CD4-positive, alpha-beta T cell treated with Interleukin-15 for 4 hours (primary cell): Measurements from ENCODE around the gene SIGLEC11.
A peak's percentile ranks its signal among the peaks of the same experiment; 100 is the strongest.
"Not testable (repeated sequence)": the region's sequence is repeated elsewhere in the genome, so short reads cannot be mapped to it uniquely, and the experiment has no call there.

Source experiments
- DNase-seq: peaks from one replicate; pipeline ENCODE4 v3.0.0-alpha.2; 2020; ENCODE audit warnings: low spot score

The SIGLEC11 gene

GRCh38 chr19:49926515-49926914 lies 34.5 kb downstream of the SIGLEC11 start:
- DNase-seq, result no peak

GRCh38 chr19:49925486-49925885 lies 35.5 kb downstream of the SIGLEC11 start:
- DNase-seq, result no peak

- DNase-seq, result not testable (repeated sequence)
Measured at GRCh38 chr19:49924881-49925210, 36.1 kb downstream of the SIGLEC11 start.

DNA sequence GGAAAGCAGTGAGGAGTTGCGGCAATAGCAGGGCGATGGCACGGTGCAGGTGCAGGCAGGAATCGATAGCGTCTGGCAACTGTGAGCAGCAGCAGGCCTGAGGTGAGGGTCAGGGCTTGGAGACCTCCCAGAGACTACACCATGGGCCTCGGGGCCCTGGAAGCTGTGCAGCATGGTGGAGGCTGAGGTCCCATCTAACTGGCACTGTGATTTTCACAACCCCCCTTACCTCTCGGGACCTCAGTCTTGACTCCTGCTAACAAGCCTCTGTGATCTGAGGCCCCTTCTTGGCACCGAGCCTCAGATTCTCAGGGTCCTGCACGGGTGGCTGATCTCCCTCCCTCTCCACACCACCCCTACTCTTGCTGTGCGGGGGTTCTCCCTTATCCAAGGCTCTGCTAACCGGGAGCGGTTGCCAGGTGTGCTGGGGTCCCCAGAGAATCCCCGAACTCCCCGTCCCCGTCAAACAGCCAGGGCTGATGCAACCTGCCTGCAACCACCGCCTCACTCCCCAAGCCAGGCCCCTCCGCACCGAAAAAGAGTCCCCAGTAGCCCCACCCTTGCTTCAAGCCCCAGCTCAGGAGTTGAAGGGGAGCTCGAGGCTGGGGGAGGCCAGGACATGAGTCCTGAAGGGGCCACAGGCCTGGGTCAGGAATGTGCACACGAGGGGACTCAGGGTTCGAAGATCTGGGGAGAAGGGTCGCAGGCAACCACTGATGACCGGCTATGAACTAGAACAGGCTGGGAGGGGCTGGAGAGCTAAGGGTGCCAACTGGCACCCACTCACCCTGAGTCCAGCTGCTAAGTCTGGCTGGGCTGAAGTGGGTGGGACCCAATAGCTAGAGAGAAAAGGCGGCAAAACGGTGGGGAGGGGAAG lies 36.7 kb downstream of the SIGLEC11 start:
- DNase-seq, result no peak

DNA sequence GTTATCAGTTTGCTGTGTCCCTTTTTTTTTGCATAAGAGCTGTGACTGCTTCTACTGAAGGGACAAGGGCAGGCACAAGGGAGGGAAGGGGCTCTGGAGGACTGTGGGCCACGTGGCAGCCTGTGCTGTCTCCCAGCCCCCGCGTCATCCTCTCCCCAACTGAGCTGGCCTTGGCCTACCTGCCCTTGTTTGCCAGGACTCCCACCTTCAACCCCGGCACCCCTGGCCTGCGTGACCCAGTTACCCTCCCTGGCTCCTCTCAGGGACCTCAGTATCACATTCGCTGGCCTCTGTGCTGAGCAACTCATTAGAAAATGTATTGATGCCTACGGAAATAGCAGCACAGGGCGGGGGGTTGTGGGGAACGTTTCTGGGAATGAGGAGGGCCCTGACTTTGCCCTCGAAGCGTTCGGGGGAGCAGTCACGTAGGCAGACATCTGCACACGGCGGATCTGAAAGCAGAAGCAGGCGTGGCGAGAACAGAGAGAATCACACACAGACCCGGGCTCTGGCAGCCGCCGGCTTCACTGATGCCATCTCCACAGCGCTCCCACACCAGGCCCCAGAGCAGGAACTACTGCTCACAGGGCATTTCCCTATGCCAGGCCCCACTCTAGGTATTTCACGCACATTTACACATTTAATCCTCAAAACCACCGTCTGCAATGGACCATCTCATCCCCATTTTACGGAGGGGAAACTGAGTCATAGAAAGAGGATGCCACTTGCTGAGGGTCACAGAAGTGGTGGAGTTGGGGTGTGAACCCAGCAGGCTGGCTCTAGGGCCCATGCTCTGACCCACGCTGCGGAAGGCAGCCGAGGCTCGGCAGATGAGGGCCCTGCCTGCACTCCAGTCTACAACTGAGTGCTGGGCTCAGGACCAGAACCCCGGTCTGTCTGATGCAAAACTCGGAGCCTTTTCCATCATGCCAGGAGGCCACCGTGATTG lies 37.6 kb downstream of the SIGLEC11 start:
- no peak for DNase-seq

- DNase-seq, result no peak
Measured at GRCh38 chr19:49921871-49922795, 38.8 kb downstream of the SIGLEC11 start.

DNA sequence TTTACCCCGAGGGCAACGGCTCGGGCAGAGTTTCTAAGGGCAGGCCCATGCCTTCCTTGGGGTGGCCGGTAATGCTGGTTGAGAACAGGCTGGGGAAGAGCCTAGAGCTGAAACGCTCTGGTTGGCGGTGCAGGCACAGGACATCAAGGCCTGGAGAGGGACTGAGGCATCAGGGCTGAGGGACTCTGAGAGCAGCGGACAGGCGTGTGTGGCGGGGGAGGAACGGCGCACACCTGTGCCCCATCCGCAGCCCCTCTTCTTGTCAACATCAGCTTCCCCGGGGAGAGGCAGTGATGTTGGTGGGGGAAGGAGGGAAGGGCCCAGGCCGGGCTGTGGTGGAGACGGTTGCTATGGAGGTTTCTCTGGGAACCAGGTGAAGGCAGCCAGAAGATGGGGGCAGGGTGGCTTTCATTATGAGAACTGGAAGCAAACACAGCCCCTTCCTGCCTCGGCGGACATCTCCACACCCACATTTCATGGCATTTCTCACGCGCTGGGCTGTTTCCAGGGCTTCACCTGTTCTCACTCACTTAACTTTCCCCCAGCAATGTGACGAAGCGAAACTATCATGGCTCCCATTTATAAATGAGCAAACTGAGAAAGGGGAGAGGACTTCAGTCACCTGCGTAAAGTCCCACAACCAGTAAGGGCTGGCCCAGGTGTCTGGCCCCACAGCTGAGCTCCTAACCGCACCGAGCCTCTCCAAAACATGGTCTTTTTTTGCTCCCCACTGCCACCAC lies 40.2 kb downstream of the SIGLEC11 start:
- DNase-seq, result no peak

GRCh38 chr19:49918089-49918488 lies 42.9 kb downstream of the SIGLEC11 start:
- DNase-seq, result no peak

DNA sequence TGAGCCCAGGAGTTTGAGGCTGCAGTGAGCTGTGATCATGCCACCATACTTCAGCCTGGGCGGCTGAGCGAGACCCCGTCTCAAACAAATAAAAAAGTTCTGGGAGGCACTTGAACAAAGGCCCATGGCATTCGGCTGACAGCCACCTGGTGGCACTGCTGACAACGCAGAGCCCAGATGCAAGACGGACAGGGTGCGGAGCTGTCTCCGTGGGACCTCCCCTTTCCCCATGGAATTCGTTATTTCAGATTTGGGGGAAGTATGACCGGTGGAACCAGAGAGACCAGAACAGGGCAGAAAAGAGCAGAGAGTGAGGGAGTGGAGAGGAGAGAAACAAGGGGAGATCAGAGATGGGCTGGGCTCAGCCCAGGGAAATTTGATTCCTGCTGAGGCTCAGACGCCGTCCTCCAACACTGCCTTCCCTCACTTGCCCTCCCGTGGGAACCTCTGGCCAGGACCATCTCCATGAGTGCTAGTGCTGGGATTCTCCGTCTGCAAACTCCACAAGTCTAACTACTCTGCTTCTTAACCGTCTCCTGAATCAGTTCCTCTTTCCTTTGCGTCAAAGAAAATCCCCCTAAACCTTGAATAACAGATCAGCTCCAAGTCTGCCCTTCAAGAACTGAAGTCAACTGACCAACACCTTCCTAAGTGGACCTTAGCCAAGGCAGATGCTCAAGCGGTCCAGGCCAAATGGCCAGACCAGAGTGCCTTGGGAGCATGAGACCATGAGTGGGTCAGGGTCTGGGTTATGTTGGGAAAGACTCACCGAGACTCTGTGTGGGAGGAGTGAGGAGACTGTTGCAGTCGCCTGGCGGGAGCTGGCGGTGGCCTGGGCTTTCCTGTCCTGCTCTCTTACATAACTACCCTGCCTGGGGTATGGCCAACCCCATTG lies 43.9 kb downstream of the SIGLEC11 start:
- DNase-seq, result no peak

DNA sequence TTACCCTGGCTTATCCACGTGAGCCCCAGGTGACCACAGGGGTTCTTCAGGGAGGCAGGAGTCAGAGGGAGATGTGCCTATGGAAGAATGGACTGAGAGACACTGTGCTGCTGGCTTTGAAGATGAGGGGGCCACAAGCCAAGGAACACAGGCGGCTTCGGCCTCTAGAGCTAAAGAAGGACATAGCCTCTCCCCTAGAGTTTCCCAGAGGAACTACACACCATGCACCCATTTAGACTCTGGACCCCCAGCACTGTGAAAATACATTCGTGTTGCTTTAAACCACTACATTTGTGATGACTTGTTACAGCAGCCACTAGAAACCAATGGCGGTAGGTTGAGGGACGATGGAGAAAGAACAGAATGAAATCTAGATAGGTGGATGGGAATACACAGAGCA lies 45.7 kb downstream of the SIGLEC11 start:
- no peak for DNase-seq

GRCh38 chr19:49913720-49914119 lies 47.3 kb downstream of the SIGLEC11 start:
- no peak for DNase-seq

DNA sequence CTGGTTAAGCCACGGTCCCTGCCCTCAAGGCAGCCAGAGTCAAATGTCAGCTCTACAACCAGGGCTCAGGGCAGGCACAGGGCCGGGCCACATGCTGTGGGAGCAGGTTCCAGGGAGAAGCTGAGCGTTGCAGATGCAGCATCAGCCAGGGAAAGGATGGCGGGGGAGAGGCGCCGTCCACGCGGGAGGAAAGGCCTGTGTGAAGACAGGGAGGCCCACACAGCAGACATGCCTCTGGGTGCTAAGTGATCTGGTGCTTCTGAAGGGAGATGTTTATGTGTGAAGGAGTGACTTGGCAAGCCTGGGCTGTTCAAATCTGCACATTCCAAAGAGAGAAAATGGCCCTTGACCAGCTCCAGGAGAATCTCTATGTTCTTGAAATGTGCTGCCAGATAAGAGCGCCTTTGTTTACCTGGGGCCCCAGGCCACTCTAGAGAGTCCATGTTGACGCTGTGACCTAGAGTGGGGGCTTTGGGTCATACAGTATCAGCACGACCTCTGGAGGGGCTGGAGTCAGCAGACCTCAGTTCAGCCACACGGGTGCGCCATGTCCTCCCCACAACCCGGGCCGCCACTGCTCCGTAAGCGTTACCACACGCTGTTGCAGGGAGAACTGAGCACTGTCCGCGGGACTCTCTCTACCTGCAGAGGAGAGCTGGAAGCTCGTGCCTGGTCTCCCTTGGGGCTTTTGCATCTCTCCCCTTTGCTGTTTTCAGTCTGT lies 47.8 kb downstream of the SIGLEC11 start:
- no peak for DNase-seq

- peak; percentile 30 for DNase-seq
Measured at GRCh38 chr19:49911381-49912145, 49.4 kb downstream of the SIGLEC11 start.

DNA sequence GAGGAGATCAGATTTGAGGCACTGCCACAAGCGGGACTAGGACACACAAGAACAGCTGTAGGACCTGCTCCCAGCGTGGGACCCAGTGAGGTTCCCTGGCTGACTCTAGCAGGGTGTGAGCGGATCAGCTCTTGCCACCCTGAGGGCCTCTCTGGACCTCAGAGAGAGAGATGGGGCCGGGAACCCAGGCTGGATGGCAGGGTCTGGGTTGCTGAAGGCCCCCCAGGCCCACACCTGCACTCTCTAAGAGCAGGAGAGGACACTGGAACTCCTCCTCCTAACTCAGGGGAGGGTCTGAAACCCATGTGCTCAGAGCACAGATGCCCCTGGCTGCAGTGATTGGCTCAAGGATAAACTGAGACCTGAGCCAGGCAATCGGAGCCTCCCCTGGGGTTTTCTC lies 50.8 kb downstream of the SIGLEC11 start:
- DNase-seq, result no peak

GRCh38 chr19:49908480-49909420 lies 52.2 kb downstream of the SIGLEC11 start:
- no peak for DNase-seq

DNA sequence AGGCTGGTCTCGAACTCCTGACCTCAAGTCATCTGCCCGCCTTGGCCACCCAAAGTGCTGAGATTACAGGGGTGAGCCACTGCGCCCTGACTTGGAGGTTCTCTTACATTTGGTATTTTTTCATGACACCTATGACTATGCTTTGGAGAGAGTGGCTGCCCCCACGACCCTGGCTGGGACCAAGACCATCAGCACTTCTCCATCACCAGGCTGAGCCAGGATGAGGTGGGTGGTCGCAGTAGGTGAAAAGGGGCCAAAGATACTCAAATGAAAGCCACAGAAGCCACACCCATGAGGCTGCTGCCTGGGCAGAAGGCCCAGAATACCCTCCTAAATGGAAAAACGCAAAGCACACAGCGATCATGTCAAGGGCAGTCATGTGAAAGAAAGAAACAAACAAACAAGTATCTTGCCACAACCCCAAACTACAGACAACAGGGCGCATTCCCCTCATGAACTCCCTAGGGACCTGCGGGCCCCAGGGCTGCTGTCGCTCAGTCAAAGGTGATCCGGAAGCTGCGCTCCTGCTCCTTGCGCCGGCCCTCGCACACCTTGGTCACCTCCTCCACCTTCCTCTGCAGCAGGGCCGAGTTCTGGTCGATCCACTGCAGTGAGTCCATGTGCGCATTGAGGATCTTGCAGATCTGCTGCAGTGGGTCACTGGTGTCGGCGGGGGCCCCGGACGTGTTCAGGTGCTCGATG lies 53.1 kb downstream of the SIGLEC11 start:
- DNase-seq, result no peak
